ENCODE results near the gene LDLRAD4. TPM values are rescaled to one million over a fixed set of nuclear protein-coding genes. Genes with fewer than 3 reads are reported as not detected.

LDLRAD4 gene
- polyA plus RNA-seq, 1 donor = 9.1 TPM

DNA sequence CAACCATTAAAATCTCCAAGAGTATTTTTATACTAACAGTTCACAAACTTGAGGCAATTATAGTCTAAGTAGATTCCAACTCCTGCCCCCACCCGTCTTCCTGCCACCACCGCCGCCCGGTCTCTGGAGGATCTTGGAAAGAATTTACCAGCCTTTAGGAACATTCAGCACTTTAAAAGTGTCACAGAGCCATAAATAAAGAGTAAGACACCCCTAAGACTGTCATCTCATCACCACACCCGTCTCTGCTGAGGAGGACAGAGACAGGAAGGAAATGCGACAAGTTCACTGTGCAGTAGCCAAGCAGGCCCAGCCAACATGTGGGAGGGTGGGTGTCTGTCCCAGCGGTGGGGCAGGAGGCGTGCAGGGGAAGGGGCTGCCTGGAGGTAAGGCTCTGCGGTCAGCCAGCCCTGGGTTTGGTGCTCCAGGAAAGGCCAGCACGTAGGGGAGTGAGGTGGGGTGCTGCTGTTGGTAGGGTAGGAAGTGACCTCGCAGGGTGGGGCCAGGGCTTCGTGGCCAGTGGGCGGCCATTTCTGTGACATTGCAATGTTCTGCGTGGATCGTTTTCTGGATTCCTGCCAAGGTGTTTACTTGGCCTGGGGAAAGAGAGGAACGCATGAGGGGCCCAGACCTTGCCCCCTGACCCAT lies 396.2 kb downstream of the LDLRAD4 start:
- Histone ChIP-seq H3K27me3 (ENCODE audit: control insufficient read depth, insufficient read depth, low read length) (peaks cover 34% of the 10 kb centered on the region), H3K36me3 (ENCODE audit: control insufficient read depth, insufficient read depth, low read length) (no peaks in the 10 kb centered on the region), H3K27ac (ENCODE audit: low read length) (no peak overlapping the region), H3K4me1 (ENCODE audit: control insufficient read depth, insufficient read depth, low read length) (no peaks in the 10 kb centered on the region), H3K4me3 (ENCODE audit: low read length) (no peak overlapping the region), H3K9me3 (ENCODE audit: control insufficient read depth, low read depth, low read length) (no peaks in the 10 kb centered on the region)
- WGBS (ENCODE audit: insufficient coverage, low lambda C conversion rate) = no CpG with 5 or more reads among the region's 16 CpGs
- no peak for DNase-seq

GRCh38 chr18:13615432-13615861 lies 396.9 kb downstream of the LDLRAD4 start:
- H3K9me3 ChIP-seq (ENCODE audit: control insufficient read depth, low read depth, low read length) = no peaks in the 10 kb centered on the region
- WGBS (ENCODE audit: insufficient coverage, low lambda C conversion rate) = 93% methylated on average over 3 of the region's 8 CpGs
- no peaks in the 10 kb centered on the region for H3K4me1 ChIP-seq (ENCODE audit: control insufficient read depth, insufficient read depth, low read length)
- H3K36me3 ChIP-seq (ENCODE audit: control insufficient read depth, insufficient read depth, low read length) = no peaks in the 10 kb centered on the region
- H3K4me3 ChIP-seq (ENCODE audit: low read length) = no peak overlapping the region
- no peak overlapping the region for H3K27ac ChIP-seq (ENCODE audit: low read length)
- H3K27me3 ChIP-seq (ENCODE audit: control insufficient read depth, insufficient read depth, low read length) = peaks cover 33% of the 10 kb centered on the region
- DNase-seq = no peak

GRCh38 chr18:13616041-13616440 lies 397.5 kb downstream of the LDLRAD4 start:
- Histone ChIP-seq H3K4me1 (ENCODE audit: control insufficient read depth, insufficient read depth, low read length) (no peaks in the 10 kb centered on the region), H3K4me3 (ENCODE audit: low read length) (no peak overlapping the region), H3K27me3 (ENCODE audit: control insufficient read depth, insufficient read depth, low read length) (peaks cover 27% of the 10 kb centered on the region), H3K27ac (ENCODE audit: low read length) (no peak overlapping the region), H3K36me3 (ENCODE audit: control insufficient read depth, insufficient read depth, low read length) (no peaks in the 10 kb centered on the region), H3K9me3 (ENCODE audit: control insufficient read depth, low read depth, low read length) (no peaks in the 10 kb centered on the region)
- no peak for DNase-seq
- no CpG with 5 or more reads among the region's 5 CpGs for WGBS (ENCODE audit: insufficient coverage, low lambda C conversion rate)

DNA sequence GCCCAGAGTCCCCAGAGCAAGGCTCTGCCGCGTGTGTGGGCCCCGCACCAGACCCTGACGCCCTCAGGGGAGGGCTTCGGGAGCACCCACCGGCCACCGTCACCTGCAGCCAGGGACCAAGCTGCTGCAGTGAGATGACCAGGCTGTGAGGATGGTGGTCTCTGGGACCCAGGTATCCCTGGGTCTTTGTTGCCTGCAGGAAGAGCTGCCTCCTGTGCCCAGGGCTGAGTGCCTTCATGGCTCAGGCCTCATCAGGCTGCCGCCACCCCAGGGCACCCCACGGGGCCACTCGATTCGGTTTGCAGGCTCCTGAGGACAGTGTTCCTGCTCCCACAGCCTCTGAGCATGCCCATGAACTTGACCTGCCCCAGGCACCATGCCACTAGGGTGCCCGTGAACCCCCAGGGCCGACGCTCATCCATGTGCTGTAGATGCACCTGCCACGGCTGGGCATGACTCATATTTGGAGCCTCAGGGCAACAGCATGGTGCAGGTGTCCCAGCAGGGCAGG lies 398.0 kb downstream of the LDLRAD4 start:
- DNase-seq = no peak
- H3K36me3 ChIP-seq (ENCODE audit: control insufficient read depth, insufficient read depth, low read length) = no peaks in the 10 kb centered on the region
- H3K27me3 ChIP-seq (ENCODE audit: control insufficient read depth, insufficient read depth, low read length) = peaks cover 21% of the 10 kb centered on the region
- WGBS (ENCODE audit: insufficient coverage, low lambda C conversion rate) = no CpG with 5 or more reads among the region's 15 CpGs
- H3K4me3 ChIP-seq (ENCODE audit: low read length) = no peak overlapping the region
- no peaks in the 10 kb centered on the region for H3K4me1 ChIP-seq (ENCODE audit: control insufficient read depth, insufficient read depth, low read length)
- no peaks in the 10 kb centered on the region for H3K9me3 ChIP-seq (ENCODE audit: control insufficient read depth, low read depth, low read length)
- H3K27ac ChIP-seq (ENCODE audit: low read length) = no peak overlapping the region

DNA sequence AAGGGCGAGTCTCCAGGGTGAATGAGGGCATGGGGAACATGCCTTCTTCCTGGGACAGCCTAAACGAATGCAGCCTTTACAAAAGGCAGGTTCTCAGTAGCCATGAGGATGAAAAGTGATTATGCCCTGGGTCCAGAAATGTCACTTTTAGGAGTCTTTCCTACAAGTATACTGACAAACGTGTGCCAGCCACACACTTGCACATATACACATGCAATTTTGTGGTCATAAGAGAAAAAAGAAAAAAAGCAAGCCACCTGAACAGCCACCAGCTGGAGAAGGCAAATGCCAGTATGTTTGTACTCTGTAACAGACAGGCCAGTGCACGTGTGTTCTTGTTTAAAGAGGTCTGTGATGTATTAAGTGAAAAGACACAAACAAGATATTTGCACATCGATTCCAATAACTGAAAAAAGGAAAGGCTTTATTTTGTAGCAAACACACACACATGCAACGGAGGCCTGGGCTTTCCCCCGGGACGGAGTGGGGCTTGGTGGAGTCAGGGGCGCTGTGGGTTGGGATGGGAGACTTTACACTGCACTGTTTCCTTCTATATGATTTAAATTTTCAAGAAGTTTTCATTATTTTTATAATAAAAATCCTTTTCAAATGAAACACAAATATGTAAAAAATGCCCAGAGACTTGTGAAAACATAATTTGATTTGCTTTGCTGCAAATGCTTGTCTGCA lies 399.4 kb downstream of the LDLRAD4 start:
- no peaks in the 10 kb centered on the region for H3K4me1 ChIP-seq (ENCODE audit: control insufficient read depth, insufficient read depth, low read length)
- no peaks in the 10 kb centered on the region for H3K9me3 ChIP-seq (ENCODE audit: control insufficient read depth, low read depth, low read length)
- H3K27me3 ChIP-seq (ENCODE audit: control insufficient read depth, insufficient read depth, low read length) = peaks cover 9% of the 10 kb centered on the region
- H3K36me3 ChIP-seq (ENCODE audit: control insufficient read depth, insufficient read depth, low read length) = no peaks in the 10 kb centered on the region
- no peak overlapping the region for H3K27ac ChIP-seq (ENCODE audit: low read length)
- no peak for DNase-seq
- no peak overlapping the region for H3K4me3 ChIP-seq (ENCODE audit: low read length)
- 82% methylated on average over 3 of the region's 9 CpGs for WGBS (ENCODE audit: insufficient coverage, low lambda C conversion rate)

DNA sequence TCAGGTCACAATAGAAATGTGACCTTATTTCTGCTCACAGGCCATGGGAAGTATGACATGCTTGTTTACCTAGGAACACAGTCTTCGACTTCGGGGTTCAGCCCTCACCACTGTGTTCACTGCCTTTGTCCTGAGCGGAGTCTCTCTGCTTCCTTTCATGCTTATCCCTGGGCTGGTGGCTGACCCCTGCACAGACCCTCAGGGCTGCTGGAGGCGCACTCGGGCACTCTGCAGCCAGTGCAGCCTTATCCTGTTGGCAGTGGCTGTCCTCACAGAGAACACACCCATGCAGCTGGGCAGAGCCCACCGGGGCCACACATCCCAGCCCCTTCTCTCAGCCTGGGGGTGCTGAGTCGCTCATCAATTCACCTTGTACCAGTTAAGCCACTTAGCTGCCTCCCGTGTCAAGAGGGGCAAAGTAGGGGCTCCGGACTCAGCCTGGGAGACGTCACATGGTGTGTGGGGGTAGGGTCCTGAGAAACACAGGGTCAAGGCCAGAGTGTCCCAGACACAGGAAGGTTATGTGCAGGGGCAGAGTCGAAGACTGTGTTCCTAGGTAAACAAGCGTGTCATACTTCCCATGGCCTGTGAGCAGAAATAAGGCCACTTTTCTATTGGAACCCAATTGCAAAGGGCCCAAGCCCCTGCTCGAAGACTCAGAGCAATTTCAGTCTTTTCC lies 400.3 kb downstream of the LDLRAD4 start:
- DNase-seq = no peak
- no peaks in the 10 kb centered on the region for H3K9me3 ChIP-seq (ENCODE audit: control insufficient read depth, low read depth, low read length)
- WGBS (ENCODE audit: insufficient coverage, low lambda C conversion rate) = no CpG with 5 or more reads among the region's 13 CpGs
- H3K4me1 ChIP-seq (ENCODE audit: control insufficient read depth, insufficient read depth, low read length) = no peaks in the 10 kb centered on the region
- H3K36me3 ChIP-seq (ENCODE audit: control insufficient read depth, insufficient read depth, low read length) = no peaks in the 10 kb centered on the region
- peaks cover 3% of the 10 kb centered on the region for H3K27me3 ChIP-seq (ENCODE audit: control insufficient read depth, insufficient read depth, low read length)
- H3K27ac ChIP-seq (ENCODE audit: low read length) = no peak overlapping the region
- H3K4me3 ChIP-seq (ENCODE audit: low read length) = no peak overlapping the region

DNA sequence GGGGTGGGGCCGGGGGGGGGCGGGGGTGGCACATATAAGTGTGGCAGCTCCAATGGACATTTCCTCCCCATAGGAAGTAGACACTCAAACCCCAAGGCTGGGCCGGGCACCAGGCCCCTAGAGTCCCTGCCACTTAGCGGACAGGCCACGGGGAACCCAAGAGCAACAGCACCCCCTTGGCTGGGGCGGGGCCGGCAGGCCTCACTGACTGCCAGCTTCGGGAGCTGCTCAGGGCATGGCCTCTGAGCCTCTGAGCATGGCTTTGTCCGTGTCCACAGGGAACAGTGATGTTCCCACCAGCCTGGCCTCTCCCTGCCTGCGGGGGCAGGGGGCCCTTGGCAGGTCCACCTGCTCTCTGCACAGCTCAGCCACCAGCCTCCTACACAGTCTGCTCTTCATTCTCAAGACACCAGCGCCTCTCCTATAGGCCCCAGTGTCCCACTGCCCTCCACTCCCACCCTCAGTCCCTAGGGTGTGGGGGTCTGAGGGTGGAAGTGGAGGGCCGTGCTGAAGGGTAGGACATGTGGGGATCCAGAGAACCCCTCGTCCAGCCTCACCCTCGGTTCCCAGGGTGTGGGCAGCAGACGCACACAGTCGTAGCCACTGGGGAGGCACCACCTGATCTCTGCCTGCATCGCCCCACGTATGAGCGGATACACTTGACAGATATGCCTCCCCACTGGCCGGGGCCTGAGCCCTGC lies 401.1 kb downstream of the LDLRAD4 start:
- Histone ChIP-seq H3K27ac (ENCODE audit: low read length) (no peak overlapping the region), H3K4me1 (ENCODE audit: control insufficient read depth, insufficient read depth, low read length) (no peaks in the 10 kb centered on the region), H3K27me3 (ENCODE audit: control insufficient read depth, insufficient read depth, low read length) (peaks cover 3% of the 10 kb centered on the region), H3K4me3 (ENCODE audit: low read length) (no peak overlapping the region), H3K36me3 (ENCODE audit: control insufficient read depth, insufficient read depth, low read length) (no peaks in the 10 kb centered on the region), H3K9me3 (ENCODE audit: control insufficient read depth, low read depth, low read length) (no peaks in the 10 kb centered on the region)
- no CpG with 5 or more reads among the region's 20 CpGs for WGBS (ENCODE audit: insufficient coverage, low lambda C conversion rate)
- DNase-seq = no peak

- DNase-seq = no peak
- no CpG with 5 or more reads among the region's 10 CpGs for WGBS (ENCODE audit: insufficient coverage, low lambda C conversion rate)
- Histone ChIP-seq H3K4me3 (ENCODE audit: low read length) (no peak overlapping the region), H3K27ac (ENCODE audit: low read length) (no peak overlapping the region), H3K4me1 (ENCODE audit: control insufficient read depth, insufficient read depth, low read length) (no peaks in the 10 kb centered on the region), H3K36me3 (ENCODE audit: control insufficient read depth, insufficient read depth, low read length) (no peaks in the 10 kb centered on the region), H3K27me3 (ENCODE audit: control insufficient read depth, insufficient read depth, low read length) (no peaks in the 10 kb centered on the region), H3K9me3 (ENCODE audit: control insufficient read depth, low read depth, low read length) (no peaks in the 10 kb centered on the region)
Measured at GRCh38 chr18:13620206-13620672, 401.7 kb downstream of the LDLRAD4 start.

DNA sequence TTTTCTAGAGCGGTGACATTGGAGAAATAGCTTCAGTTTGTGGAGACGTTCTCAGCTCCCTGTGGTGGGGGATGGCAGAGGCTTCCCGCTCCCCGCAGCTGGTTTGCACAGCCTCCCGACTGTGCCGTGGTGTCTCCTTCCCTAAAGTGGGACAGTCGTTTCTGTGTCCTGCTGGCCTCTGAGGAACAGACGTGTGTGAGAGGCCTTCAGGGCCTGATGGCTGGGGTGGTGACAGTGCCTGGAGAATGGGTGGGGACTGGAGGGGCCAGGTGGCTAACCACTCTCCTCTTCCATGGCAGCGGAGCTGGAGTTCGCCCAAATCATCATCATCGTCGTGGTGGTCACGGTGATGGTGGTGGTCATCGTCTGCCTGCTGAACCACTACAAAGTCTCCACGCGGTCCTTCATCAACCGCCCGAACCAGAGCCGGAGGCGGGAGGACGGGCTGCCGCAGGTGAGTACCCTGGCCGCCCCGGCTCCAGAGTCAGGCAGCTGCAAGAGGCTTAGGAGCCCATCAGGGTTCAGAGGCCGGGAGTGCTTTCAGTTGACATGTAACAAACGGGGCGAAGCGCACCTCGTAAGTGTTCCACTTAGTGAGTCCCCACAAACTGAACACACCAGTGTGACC lies 402.4 kb downstream of the LDLRAD4 start:
- no peak for DNase-seq
- Histone ChIP-seq H3K36me3 (ENCODE audit: control insufficient read depth, insufficient read depth, low read length) (no peaks in the 10 kb centered on the region), H3K27me3 (ENCODE audit: control insufficient read depth, insufficient read depth, low read length) (no peaks in the 10 kb centered on the region), H3K4me3 (ENCODE audit: low read length) (no peak overlapping the region), H3K9me3 (ENCODE audit: control insufficient read depth, low read depth, low read length) (no peaks in the 10 kb centered on the region), H3K4me1 (ENCODE audit: control insufficient read depth, insufficient read depth, low read length) (no peaks in the 10 kb centered on the region), H3K27ac (ENCODE audit: low read length) (no peak overlapping the region)
- whole genome bisulfite sequencing (ENCODE audit: insufficient coverage, low lambda C conversion rate) = no CpG with 5 or more reads among the region's 29 CpGs

DNA sequence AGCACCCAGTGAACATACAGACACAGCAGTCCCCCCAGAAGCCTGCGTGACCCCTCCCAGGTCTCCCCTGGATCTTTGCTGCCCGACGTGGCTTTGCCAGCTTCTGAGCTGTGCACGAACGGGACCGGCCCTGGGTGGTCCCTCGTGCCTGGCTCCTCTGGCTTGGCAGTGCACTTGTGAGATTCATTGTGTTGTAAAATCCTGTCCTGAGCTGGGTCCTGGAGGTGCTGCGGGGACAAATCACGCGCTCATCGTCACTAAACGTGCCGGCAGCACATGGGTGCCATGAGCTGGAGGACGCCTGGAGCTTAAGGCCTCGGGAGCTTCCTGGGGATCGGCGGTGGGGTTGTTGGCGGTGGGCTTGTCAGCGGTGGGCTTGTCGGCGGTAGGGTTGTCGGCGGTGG lies 402.9 kb downstream of the LDLRAD4 start:
- Histone ChIP-seq H3K9me3 (ENCODE audit: control insufficient read depth, low read depth, low read length) (no peaks in the 10 kb centered on the region), H3K27me3 (ENCODE audit: control insufficient read depth, insufficient read depth, low read length) (no peaks in the 10 kb centered on the region), H3K36me3 (ENCODE audit: control insufficient read depth, insufficient read depth, low read length) (no peaks in the 10 kb centered on the region), H3K27ac (ENCODE audit: low read length) (no peak overlapping the region), H3K4me3 (ENCODE audit: low read length) (no peak overlapping the region), H3K4me1 (ENCODE audit: control insufficient read depth, insufficient read depth, low read length) (no peaks in the 10 kb centered on the region)
- no peak for DNase-seq
- WGBS (ENCODE audit: insufficient coverage, low lambda C conversion rate) = no CpG with 5 or more reads among the region's 23 CpGs

All from large intestine (tissue), 3 donors.